Daoy (cell line): ENCODE results near the gene EPB41L2. TPM values are rescaled to one million over a fixed set of nuclear protein-coding genes. Genes with fewer than 3 reads are reported as not detected.

Source experiments
- DNase-seq: peaks from one replicate; pipeline ENCODE4 v3.0.0-alpha.2; 2015; ENCODE audit warnings: low read depth
- total RNA-seq: library from RNA; depleted of rRNA; stranded (reverse); fragments of >200 nt; shearing (Covaris generic); gene quantifications from 2 replicates; pipeline ENCODE4 v1.2.3, GENCODE V29; 2014

EPB41L2 gene
- total RNA-seq, 1 experiment from 2014 or later: 14.1 TPM

DNA sequence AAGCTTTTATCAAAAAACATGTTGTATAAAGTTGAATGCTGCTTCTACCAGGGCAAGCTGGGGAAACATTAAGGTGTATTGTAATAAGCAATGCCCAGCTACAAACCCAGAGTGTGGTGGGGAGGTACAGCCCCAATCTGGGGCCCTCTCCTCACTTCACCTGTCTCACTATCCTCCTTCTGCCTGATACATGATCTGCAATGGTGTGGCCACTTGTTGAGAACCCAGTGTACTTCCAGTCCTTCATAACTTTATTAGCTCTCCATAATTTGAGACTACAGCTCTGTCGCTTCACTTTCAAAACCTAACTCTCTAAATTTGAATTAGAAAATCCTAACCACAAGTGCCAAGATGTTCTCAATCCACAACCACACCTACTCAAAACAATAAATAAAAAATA, 84.9 kb downstream of the EPB41L2 start:
- DNase-seq: no peak

DNA sequence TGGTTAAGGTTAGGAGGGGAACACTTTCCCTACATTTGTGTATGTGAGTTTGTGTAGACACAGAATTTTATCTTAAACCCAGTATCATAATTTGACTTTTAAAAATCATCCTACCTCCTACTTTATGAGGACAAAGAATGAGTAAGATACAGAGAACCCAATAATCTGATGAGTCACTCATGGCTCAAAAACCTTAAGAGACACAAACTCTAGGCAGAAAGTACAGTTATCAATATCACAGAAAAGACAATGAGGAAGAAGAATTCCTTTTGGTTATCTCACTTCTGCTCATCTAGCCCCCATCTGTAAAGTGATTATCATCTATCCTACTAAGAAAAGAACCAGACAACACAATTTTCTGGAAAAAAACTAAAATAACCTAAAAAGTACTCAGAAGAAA, 87.7 kb downstream of the EPB41L2 start:
- DNase-seq: no peak

- DNase-seq: no peak
Measured at GRCh38 chr6:130973521-130974277, 89.3 kb downstream of the EPB41L2 start.

GRCh38 chr6:130971504-130971903, 91.5 kb downstream of the EPB41L2 start:
- DNase-seq: no peak

DNA sequence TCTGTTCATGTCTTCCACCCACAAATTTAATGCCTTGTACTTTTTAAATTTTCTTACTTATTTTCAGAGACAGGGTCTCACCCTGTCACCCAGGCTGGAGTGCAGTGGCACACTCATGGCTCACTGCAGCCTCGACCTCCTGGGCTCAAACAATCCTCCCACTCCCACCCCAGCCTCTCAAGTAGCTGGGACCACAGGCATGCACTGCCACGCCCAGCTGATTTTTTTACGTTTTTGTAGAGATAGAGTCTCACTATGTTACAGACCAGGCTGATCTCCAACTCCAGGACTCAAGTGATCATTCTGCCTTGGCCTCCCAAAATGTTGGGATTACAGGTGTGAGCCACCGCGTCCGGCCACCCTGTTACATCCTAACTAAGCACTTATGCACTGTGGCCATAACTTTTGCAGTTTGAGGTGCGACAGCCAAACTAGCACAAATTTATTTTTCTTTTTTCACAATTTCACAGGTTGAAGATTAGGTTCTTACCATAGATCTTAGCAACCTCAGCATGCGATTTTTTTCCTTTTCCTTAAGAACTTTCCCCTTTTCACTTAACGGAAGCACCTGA, 92.1 kb downstream of the EPB41L2 start:
- DNase-seq: peak; percentile 17

DNA sequence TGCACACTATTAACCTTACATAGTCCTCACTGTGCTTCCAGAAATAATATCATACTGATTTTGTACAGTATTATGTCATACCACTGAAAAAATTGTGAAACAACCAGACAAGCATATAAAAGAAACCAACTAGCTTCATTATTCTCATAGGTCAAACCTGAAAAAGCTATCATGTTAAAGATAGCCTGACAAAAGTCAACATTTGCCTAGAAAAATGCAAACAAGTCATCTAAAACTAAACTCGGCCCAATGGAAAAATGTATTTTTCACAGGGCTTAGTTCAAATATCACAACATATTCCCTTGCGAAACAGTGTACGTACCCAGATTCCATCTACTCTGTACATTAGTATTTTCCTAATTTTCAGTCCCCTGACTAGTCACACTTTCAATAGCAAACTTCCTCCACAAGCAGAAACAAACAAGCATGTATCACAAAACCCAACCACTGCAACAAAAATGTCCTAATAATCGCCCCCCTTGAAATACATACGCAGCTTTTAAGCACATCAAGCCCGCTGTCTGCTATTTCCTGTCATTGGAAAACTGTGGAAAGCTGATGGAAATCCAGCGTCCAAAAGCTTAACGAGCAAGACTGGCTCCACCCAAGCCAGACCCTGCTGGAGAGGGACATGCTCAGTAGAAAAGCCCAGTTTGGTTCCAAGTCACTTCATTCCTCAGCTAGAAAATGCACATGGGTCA, 93.1 kb downstream of the EPB41L2 start:
- DNase-seq: peak; percentile 17

DNA sequence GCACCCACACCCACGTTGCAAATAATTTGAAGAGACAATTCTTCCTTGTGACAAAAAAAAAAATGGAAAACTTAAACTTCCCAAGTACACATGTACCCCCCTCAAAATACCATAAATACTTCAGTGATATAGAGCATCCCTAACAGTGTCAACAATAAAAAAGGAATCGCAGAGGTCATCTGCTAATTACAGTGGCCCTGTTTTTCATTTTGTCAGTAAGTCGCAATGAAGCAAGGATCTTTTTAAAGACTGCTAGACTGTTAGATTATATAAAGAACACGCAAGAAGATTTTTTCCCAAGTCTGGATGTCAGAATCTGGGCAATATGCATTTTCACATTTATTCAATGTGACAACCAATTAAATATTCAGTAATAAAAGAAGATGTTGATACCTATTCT, 93.9 kb downstream of the EPB41L2 start:
- no peak for DNase-seq

GRCh38 chr6:130968476-130968875, 94.6 kb downstream of the EPB41L2 start:
- peak; percentile 8 for DNase-seq

DNA sequence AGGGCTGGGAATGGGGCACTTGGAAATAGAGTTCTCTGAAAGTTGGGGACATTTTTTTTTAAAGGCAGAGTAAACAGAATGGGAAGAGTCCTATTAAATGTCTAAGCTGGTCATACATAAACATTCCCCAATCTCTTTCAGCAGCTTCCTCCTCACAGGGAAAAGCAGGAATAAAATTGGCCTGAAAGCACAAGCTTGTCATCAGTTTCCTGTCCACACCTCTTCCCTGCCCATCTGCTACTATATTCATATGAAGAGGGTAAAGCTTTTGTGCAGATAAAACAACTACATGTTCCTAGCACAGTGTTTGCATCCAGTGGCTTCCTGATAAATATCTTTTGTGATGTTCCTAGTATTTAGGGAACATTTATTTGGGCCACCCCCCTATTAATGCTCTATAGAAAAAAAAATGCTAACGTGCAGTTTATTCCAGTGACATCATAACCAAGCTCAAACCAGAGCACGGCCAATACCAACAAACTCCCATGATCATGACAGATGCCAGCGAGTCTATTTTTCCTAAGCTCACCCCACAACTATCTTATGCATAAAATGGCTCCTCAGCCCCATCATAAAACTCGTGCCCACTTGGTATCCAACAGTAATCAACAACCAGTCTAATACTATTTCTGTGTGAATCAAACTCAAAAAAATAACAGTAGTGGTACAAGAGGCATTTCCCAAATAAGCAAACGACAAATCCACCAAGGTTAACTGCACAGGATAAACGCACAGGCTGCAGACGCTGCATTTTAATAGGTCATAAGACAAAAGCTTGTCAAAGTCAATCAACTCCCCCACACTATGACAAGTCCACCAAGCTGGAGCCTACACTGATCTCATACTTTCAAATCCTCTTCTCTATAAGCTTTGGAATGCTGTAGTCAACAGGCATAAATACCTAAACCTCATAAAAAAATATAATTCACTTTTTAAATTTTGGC, 95.3 kb downstream of the EPB41L2 start:
- peak; percentile 20 for DNase-seq

DNA sequence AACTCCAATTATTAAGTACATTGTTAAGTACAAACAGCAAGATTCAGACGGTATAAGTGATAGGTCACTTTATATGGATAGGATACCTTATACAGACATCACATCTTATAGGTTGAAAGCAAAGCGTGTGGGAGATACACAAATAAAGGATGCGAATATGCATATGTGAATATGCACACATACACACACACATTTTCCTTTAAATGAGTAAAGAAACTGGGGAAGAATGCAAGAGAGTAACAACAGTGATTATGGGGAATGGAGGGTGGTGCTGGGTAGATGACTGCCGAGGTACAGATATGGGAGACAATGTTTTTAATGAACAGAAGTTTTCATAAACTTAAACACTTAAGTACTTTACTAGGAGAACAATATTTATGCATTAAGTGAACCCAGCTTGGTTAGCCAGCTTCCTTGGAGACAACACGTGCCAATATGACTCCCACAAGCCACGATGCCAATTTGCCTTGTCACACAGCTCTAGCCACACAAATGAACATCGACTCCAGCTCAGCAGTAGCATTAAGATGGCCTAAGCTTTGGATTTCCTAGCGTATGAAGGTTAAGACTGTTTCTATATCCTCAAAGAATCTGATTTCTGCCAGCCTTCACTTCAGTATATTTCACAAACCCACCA, 96.6 kb downstream of the EPB41L2 start:
- peak; percentile 19 for DNase-seq

- DNase-seq: no peak
Measured at GRCh38 chr6:130965656-130966055, 97.4 kb downstream of the EPB41L2 start.

GRCh38 chr6:130964808-130965604, 98.0 kb downstream of the EPB41L2 start:
- DNase-seq: no peak

DNA sequence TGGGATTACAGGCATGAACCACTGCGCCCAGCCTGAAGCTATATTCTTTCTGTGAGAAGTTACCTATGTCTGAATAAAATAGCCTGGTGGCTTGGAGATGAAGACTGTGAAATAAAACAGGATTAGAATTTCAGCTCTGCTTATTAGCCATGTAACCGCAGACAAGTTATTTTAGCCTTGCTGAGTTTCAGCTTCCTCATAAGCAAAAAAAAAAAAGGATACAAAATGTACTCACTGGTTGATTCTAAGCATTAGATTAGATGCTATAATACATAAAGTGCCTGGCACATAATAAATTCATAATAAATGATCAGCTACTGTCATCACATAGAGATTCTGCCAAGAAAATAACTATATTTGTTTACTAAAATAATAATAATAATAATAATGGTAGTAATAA, 98.8 kb downstream of the EPB41L2 start:
- DNase-seq: no peak

DNA sequence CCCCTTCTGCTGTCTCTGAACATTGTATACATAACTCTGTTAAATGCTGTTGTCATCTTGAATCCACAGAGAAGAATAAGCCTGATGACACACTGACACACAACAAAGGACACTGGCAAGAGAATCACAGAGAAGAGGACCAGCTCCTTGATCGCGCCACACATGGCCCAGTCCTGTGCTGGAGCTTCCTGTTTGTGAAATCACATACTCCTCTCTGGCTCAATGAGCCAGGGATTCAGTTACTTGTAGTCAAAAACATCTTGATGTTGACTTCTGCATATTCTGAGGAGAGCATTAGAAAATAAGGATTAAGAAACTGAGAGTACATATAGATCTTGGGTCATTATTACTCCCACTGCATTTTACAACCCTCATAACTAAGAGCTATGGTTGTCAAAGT, 100.1 kb downstream of the EPB41L2 start:
- no peak for DNase-seq

DNA sequence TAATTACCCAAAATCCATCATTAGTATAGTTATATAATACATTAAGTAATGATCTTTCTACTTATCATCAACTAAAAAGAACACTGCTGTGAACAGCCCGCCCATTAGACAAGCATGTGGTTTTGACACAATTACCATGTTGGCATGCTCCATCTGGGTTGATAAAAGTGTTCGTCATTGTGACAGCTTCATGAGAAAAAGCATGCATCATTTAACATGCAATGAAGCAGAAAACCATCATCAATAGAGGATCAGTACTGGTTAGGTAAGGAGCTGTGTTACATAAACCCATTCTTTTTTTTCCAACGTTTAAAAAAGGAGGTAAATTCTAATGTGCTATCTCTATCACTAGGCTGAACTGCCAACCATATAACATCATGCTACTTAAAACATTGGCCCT, 101.9 kb downstream of the EPB41L2 start:
- peak; percentile 22 for DNase-seq

DNA sequence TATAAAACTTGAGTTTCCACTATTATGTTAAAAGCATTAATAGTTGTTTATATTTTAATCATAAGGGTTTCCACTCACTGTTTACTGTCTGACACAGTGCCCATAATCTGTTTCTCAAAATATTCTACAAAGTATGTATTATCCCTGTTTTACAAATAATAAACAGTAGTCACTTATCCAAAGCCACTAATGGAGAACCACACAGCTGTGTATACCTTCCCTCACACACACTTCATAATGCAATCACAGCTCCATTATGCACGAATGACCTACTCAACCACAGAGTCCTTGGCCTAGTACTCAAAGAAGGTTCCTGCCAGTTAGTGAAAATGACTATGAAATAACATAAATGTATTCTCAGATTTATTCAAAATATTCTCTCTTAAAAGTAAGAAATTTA, 103.1 kb downstream of the EPB41L2 start:
- peak; percentile 7 for DNase-seq

GRCh38 chr6:130958468-130958867, 104.6 kb downstream of the EPB41L2 start:
- peak; percentile 34 for DNase-seq

DNA sequence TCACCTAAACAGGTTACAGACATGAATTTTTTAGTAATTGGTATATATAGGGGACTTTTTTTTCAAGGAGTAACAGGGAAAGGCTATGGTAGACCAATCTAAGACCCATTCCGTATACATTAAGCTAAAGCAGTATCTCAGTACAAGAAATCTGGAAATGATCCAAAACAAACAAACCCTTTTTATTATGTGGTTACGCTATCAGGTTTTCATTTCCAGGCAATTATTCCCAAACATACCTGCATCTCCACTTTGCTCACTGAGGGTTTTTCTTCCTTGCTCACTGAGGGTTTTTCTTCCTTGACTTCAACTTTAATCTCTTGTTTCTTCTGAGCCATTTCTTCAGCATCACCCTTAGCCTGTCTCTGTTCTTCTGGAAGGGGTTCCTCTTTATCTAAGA, 107.3 kb downstream of the EPB41L2 start:
- DNase-seq: peak; percentile 25

DNA sequence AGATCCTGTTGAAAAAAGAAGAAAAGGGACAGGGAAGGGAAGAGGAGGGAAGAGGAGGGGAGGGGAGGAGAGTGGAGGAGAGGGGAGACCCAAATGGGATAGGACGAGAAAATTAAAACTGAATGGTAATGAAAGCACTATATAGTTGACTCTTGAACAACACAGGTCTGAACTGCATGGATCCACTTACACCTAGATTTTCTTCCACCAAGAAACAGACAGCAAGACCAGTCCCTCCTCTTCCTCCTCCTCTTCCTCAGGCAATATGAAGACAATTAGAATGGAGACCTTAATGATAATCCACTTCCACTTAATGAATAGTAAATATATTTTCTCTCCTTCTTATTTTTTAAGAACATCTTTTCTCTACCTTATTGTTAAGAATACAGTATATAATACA, 113.5 kb downstream of the EPB41L2 start:
- no peak for DNase-seq

- no peak for DNase-seq
Measured at GRCh38 chr6:130947464-130947863, 115.6 kb downstream of the EPB41L2 start.

GRCh38 chr6:130946076-130946475, 117.0 kb downstream of the EPB41L2 start:
- no peak for DNase-seq
